Hypothalamus (tissue), 51 donors: ENCODE measurements around the gene ANKS1B.

Source experiments
- DNase-seq, 51 donors: peaks; one replicate each; lab custom pipeline; 2025; lab: John Stamatoyannopoulos, UW

Gene ANKS1B

DNA sequence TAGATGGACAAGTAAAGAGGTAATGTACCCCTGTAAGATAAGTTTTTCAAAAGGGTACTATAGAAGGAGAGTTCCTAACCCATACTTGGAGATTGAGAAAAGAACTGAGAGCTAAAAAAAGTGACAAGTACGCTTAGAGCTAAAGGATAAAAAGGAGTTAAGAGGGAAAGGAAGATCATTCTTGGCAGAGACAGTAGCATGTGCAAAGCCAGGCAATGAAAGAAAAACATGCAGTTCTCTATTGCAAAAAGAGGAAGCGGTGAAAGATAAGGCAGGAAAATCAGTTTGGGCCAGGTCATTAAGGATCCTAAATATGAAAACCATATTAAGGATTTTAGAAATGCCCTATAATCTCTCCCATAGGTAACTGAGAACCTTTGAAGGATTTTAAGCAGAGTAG, 837.6 kb downstream of the ANKS1B start:
- no peak for DNase-seq

DNA sequence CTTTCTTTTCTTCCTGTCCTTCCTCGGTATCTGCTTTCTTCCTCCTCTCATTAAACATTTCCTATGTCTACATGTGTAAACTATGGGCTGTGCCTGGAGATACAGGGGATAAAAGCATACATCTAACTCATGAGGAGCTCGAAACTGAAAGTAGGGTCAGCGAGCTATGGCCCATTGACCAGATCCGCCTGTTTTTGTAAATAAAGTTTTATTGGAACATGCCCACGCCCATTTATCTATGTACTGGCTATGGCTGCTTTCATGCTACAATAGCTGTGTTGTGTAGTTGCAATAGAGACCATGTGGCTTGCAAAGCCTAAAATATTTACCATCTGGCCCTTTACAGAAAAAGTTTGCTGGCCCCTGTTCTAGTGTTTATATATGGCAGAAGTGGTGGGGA, 838.0 kb downstream of the ANKS1B start:
- DNase-seq: no peak

DNA sequence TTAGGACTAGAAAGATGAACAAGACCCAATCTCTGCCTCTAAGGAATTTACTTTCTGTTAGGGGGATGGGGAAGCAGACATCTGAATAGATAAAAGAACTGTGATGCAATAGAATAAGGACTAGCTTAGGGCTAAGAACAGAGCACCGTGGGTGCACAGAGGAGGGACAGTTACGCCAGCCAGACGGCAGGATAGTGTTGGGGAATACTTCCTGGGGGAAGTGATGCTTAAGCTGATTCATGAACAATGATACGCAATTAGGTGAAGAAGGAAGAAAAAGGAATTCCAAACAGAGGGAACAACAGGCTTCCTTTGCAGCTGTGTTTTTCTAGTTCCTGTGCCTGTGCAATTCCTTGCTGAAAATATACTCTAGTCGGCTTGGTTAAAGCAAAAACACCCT, 838.6 kb downstream of the ANKS1B start:
- no peak for DNase-seq

DNA sequence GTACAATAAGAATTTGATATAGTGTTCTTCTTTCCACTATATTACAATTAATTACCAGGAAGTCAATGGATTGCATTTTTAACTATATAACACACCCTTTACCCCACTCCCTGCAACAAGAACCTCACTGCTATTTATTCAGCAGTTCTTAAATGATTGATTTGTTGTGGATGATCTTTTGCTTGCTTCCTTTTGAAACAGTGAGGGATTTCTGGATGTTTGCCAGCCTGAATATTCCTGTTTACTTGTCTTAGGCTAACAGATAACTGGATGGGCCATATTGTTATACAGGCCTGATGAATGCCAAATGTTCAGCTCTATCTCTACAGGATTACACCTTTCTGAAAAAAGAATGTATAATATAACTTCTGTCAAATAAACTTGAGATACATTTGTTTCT, 842.1 kb downstream of the ANKS1B start:
- DNase-seq: no peak

DNA sequence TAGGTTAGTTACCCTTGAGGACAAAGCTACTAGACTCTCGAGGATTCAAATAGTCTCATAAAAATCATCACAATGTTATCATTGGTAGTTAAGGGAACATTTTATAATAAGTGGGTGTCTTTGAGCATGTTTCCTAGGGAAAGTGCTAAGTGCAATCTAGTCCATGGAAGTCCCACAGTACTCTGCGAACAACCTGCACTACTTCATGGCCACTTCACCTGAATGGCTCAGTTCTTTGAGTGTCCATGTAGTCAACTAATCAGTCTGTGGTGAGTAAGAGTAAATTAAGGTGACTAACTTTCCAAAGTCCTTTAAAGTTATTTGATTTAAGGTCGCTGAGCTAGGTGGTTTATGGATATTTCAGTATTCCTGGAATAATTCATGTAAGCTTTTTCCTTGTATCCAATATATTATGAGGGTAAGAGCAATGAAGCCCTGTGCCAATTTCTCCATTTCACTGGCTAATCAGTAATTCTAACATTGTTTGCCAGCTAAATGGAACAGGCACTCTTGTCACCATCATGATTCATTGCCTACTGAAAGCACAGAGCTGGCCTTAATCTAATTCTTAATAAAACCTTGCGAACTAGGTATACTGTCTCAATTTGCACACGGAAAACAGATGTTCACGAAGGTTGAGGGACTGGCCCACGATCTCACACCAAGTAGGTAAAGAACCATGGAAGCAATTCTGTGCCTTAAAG, 844.6 kb downstream of the ANKS1B start:
- peak in 1 of 51 donors; percentile 6 for DNase-seq

DNA sequence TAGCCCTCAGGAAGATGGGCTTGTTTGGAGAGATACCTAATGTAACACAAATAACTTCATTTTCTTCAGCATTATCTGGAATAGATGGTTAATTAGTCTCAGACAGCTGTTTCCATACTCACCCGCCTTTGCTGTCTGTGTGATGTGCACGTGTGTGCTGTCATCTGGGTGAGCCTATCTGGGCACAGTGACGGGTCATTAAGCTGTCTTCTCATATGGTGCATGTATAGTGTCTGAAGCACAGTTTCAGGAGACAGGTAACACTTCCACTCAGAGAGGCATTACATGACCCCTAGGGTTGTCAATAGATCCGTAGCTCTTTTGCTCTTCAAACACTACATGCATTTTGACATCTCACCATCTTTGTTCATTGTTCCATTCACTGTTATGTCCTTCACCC, 846.3 kb downstream of the ANKS1B start:
- DNase-seq: no peak

DNA sequence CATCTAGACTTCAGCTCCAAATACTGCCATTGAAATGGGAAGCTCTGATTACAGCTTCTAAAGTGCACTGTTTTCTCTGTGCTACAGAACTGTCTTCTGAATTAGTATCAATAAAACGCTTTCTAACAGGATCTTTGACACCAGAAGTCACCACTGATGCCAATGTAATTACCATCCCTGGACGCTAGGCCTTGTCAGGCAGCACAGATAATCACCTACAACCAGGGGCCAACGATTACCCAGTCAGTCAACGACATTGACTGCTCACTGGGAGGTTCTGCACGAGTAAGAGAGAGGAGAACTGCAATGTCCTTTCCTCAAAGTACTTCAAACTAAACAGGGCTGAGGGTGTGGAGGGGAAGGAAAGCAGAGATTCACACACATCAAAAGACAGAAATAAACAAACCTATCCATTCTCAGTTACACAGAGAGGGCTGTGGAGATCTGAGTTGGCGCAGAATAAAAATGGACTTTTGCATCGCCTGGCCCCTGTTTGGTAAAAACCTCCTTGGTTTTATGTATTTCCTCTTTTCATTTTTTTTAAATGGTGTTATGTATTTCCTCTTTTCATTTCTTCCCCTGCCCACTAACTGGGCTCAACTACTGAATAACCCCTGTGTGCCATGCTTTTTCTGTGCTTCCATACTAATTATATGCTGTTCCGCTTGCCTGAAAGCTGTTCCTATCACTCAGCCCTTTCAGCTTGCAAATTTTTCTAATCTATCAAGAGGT, 847.4 kb downstream of the ANKS1B start:
- no peak for DNase-seq

DNA sequence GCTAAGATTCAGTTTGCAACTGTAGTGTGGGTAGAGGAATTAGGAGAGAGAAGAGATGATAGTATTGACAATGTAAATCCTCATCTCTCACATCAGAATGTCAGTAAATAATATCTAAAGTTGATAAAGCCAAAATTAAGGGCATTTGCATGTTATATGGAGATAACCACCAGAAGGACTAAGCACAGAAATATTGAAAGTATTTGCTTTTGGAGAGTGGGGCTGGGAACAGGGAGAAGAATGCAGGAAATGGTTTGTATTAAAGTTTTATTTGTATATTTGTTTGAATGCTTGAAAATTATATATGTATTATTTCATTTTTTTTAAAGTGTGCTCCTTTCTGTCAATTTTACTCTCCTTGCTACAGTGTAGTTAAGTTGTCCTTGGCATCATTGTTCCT, 848.2 kb downstream of the ANKS1B start:
- DNase-seq: no peak

DNA sequence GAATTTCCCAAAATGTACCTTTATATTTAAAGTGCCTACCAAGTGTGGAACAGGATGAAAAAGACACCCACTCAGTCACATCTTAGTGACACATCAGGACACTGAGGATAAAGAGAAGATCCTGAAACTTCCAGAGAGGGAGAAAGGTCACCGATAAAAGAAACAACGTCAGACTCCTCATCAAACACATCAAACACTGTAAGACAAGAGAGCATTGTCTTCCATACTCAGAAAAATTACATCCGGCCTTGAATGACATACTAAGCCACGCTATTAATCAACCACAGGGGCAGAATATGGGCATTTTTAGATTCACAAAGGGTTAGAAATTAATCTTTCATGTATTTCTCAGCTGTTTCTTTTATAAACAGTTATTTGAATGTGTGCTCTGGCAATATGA, 849.4 kb downstream of the ANKS1B start:
- no peak for DNase-seq

DNA sequence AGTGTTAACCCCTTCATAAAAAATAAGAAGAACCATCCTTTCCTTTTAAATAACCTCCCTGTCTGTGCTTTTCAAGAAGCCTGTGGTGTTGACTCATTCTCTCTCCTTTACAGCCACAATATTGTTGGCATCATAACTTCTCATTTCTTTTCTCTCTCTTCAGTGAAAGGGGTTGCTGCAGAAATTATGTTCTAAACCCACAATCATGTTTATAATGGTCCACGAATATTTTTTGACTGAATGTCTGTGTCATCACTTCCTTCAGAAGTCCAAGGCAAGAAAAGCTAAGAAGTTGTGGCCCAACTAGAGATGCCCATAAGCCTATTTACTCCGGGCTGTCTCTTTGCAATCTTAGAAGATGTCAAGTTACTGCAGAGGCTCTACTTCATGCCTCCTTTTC, 851.3 kb downstream of the ANKS1B start:
- no peak for DNase-seq

DNA sequence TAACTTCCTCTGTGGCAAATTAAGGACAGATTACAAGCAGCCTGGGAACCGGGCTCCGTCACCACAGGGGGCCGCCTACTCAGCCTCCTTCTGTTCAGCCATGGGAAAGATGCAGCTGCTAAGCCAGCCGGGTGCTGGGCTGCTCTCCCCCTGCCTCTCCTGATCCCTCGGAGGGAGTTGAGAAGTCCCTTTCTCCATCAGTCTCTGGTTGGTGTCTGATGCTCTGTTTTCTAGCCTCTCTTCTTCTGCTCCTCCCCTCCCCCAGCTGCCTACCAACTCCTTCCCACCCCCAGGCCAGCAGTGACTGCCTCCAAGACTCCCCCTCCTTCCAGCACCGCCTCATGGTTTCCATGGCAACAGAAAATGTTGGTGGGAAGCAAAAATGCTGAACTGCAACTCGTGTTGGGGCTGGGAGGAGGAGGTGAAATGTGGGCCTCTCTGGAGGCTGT, 853.0 kb downstream of the ANKS1B start:
- peak in 6 of 51 donors; percentile 1 to 65 (median 30) for DNase-seq

DNA sequence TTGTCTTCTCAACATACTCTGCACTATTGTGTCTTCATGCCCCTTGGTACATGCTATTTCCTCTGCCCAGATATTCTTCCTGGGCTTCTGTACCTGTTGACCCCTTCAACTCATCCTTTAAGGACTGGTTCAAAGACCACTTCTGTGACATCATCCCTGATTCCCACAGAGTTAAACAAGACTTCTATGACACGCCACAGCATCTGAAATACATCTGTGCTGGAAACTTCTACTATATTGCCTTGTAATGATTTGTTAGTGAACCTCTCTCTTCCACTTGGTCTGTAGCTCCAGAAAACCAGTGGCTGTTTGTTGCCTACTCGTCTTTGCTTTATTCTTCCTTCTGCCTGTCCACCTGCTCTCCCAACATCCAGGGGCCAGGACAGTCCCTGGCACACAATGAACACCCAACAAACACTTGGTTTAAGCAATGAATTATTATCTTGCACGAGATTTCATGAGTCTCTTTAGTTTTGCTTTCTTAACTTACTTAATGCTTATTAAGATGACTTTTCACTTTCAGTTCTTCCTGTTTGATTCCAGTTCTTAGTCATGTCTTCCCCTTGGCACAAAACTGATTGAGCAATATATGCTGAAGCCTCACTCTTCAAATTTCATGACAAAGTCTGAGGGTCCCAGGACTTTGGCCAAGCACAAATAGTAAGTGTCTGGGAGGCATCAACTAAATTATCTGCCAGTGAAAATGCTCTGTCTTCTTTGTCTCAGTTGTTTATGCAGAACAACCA, 853.8 kb downstream of the ANKS1B start:
- DNase-seq: no peak

DNA sequence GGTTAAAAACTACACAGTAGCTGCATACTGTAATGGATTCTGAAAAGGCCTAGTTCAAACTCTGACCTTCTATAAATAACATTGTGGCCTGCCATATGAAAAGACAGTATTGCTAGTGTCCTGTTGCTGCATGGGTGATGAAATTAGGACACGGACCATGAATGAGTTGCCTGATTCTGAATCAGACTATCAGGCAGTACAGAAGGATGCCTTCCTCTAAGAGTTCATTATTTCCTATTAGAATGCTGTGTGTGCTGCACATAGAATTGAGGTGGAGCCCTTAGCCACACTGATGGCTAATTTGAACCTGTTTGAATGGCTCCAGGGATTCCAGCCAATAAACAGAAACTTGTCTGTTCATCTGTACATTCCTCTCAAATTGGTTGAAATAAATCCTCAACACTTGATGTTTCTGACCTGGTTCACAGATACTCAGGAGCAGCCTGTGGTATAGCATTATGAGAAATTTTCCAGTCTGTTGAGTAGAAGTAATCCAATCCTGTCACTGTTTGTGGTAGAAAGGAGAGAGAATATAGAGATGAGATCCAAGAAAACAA, 856.4 kb downstream of the ANKS1B start:
- DNase-seq: no peak

DNA sequence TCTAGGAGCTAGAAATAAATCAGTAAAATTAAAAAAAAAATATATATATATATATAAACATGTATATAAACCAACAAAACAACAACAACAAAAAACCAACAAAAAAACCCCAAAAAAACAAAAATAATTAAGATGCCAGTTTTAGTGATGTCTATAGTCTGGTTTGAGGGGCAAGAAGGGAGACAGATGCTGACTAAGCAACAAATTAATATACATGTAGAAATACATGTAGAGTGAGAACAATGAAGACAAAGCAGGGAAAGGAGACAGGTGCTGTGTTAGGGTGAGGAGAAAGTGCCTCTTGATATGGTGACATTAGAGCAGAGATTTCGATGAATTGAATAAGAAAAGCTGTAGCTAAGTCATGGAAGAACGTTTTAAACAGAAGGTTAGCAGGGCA, 861.8 kb downstream of the ANKS1B start:
- DNase-seq: no peak

DNA sequence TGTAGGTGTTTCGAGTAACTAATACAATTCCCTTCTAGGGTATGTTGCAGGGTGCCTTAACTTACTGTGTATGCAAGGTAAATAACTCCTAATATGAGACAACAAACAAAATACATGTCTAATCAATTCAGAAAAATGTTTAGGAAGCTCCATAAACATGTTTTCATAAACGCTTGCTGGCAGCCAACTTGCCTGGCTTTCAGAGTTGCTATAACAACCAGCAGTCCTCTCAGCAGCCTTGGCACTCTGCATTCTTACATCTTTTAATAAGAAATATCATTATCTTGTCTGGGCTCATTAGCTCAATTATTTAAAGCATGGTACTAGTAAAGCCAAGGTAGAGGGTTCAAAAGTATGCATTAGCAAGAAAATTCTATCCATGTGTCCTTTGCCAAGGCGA, 862.2 kb downstream of the ANKS1B start:
- peak in 1 of 51 donors; percentile 21 for DNase-seq

DNA sequence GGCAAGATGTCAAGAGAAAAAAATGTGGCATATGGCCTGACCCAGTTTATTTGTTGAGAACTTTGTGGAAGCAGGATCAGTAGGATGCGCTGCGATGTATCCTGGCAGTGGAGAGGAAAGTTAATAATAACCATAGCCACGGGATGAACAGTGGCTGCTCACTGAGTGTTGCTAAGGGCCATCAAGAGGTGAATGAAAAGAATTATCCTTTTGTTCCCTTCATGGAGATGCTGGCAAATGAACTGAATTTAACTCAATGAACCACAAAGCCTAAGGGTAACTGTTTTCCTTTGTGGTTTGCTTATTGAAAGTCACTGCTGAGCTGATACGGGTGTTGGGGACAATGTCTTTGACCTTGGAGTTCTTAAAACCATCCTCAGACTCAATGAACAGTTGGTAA, 863.2 kb downstream of the ANKS1B start:
- no peak for DNase-seq

DNA sequence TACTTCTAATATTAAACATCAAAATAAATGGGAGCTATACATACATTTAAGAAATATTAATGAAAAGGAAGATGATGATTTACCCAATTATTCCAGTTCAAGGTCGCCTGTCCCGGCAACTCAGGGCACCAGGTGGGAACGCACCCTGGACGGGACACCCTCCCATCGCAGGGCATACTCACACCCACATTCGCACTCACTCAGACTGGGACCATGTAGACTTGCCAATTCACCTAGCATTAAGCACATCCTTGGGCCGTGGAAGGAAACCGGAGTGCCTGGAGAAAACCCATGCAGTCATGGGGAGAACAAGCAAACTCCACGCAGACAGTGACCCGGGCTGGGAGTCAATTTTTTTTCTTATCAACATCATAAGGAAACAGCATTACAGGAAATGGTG, 864.8 kb downstream of the ANKS1B start:
- no peak for DNase-seq

DNA sequence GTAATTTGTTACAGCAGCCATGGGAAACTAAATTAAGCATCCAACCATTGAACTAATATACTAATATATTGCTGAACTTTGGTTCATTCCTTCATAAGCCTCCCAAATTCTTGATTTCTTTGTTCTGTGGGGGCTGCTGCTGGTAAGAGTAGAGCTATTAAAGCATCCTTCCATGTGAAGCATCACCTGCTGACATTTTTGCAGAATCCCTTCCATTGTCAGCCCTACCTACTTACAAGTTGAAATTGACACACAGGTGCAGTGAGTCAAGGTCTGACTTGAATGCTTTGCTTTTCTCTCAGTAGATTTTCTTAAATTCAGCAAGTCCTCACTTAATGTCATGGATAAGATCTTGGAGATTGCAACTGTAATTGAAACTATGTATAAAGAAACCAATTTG, 865.3 kb downstream of the ANKS1B start:
- DNase-seq: peak in 1 of 51 donors; percentile 9

DNA sequence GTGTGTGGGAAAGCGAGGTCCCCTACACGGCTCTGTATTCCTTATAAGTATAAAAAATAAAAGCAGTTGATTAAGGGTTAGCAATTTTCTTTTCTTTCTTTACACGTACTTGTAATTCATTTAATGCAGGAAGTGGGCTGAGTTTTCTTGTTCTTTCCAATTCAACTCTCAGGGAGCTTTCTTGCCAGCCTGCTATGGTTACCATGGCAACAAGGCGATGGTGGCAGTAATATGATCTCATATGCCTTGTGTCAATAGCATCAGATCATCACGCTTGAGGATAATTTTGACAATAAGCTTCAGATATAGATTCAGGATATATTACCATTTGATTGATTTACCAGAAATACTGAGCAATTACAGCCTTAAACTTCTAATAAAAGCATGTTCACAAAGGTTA, 873.1 kb downstream of the ANKS1B start:
- DNase-seq: peak in 1 of 51 donors; percentile 35

DNA sequence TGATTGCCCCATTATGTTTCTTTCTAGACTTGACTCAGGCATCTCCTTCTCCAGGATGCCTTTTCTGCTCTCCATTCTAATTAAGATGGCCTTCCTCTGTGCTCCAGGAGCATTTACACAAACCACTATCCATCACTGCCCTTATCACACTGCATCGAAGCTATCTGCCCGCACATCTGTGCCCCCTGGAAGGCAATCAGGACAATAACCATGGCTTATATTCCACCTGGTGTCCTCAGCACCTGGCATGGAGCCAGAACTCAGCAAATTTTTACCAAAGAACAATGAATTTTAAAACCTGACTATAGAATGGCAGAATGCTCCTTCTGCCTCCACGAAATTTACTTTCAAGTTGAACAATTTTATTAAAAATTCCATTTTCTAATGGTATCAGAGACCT, 873.9 kb downstream of the ANKS1B start:
- no peak for DNase-seq

DNA sequence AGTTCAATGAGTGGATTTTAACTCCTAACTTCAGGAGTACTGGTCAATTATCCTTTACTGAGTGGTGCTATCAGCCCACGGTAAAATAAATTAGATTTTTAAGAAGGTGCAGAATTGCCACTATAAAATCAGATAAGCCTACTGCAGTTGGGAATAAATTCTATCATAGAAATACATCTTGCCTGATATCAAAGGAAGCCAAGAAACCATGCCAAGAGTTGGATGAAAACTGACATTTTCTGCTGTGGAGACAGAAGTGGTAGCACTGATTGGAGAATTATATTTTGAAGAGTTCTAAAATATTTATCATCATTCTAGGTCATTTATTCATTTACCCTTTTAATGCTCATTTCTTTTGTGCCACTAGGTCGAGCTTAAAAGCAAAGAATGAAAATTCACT, 874.5 kb downstream of the ANKS1B start:
- DNase-seq: no peak
